HepG2 (cell line): Measurements from ENCODE around the gene ACAT2. TPM values are rescaled to one million over a fixed set of nuclear protein-coding genes. Genes with fewer than 3 reads are reported as not detected.

Experiments
- ARID3A ChIP-seq: IDR thresholded peaks from 2 replicates; pipeline ENCODE4 v1.6.1; 2012; ENCODE audit warnings: low read depth, low read length, improper control_type of control experiment
- DNMT3B ChIP-seq: conservative IDR thresholded peaks from 2 replicates; pipeline ENCODE4 v1.6.1; 2016; ENCODE audit warnings: missing biosample characterization, control low read depth
- EHMT2 ChIP-seq: fragments of 200-600 bp; sonication (generic); IDR thresholded peaks from 2 replicates; pipeline ENCODE4 v1.7.0; 2017; ENCODE audit warnings: antibody characterized with exemption, low read depth, low read length, borderline replicate concordance
- HMG20A ChIP-seq: IDR thresholded peaks from 2 replicates; pipeline ENCODE4 v1.6.1; 2016; ENCODE audit warnings: borderline replicate concordance
- HNF1A ChIP-seq, 2 experiments: sonication (generic) in 1 of 2; formaldehyde crosslinking in 1 of 2; IDR thresholded peaks; 2 replicates each; pipeline versions ENCODE4 v1.4.0 to v1.6.1; 2016 to 2020; ENCODE audit warnings: borderline replicate concordance in 1 of 2, low read depth in 1 of 2, mild to moderate bottlenecking in 1 of 2, missing genetic modification reagents in 1 of 2
- HNF4G ChIP-seq, 2 experiments: sonication (generic) in 1 of 2; formaldehyde crosslinking in 1 of 2; IDR thresholded peaks; 2 replicates each; pipeline versions ENCODE4 v1.4.0 to v1.6.1; 2011 to 2020; ENCODE audit warnings: borderline replicate concordance in 2 of 2, low read depth in 2 of 2, mild to moderate bottlenecking in 2 of 2, low read length in 1 of 2, missing genetic modification reagents in 1 of 2, moderate library complexity in 1 of 2
- JUN ChIP-seq: sonication (generic); formaldehyde crosslinking; IDR thresholded peaks from 2 replicates; pipeline ENCODE4 v1.4.0; 2020; ENCODE audit warnings: mild to moderate bottlenecking, missing genetic modification reagents
- MIXL1 ChIP-seq: IDR thresholded peaks from 2 replicates; pipeline ENCODE4 v1.6.1; 2016
- MXD4 ChIP-seq: IDR thresholded peaks from 2 replicates; pipeline ENCODE4 v1.6.1; 2016; ENCODE audit warnings: mild to moderate bottlenecking, missing biosample characterization, missing genetic modification reagents
- RFXAP ChIP-seq: sonication (generic); formaldehyde crosslinking; IDR thresholded peaks from 2 replicates; pipeline ENCODE4 v1.4.0; 2020; ENCODE audit warnings: missing genetic modification reagents, borderline replicate concordance
- SCMH1 ChIP-seq: sonication (generic); formaldehyde crosslinking; IDR thresholded peaks from 2 replicates; pipeline ENCODE4 v1.9.0; 2021; ENCODE audit warnings: missing genetic modification reagents, mild to moderate bottlenecking, borderline replicate concordance
- SMARCC2 ChIP-seq: fragments of 450-650 bp; IDR thresholded peaks from 2 replicates; pipeline ENCODE4 v1.6.1; 2017; ENCODE audit warnings: antibody characterized with exemption, mild to moderate bottlenecking
- SP5 ChIP-seq: IDR thresholded peaks from 2 replicates; pipeline ENCODE4 v1.6.1; 2016; ENCODE audit warnings: low read depth, borderline replicate concordance
- ZBTB44 ChIP-seq: sonication (generic); formaldehyde crosslinking; IDR thresholded peaks from 2 replicates; pipeline ENCODE4 v1.4.0; 2020; ENCODE audit warnings: missing genetic modification reagents
- ZNF3 ChIP-seq: IDR thresholded peaks from 2 replicates; pipeline ENCODE4 v1.7.0; 2017; ENCODE audit warnings: inconsistent platforms
- ZNF335 ChIP-seq: sonication (generic); formaldehyde crosslinking; IDR thresholded peaks from 2 replicates; pipeline ENCODE4 v1.4.0; 2020; ENCODE audit warnings: missing genetic modification reagents
- ZNF350 ChIP-seq: sonication (generic); formaldehyde crosslinking; IDR thresholded peaks from 2 replicates; pipeline ENCODE4 v1.4.0; 2020; ENCODE audit warnings: mild to moderate bottlenecking, low read depth, missing genetic modification reagents, borderline replicate concordance
- ZNF564 ChIP-seq: sonication (generic); formaldehyde crosslinking; IDR thresholded peaks from 2 replicates; pipeline ENCODE4 v1.8.1; 2023; ENCODE audit warnings: mild to moderate bottlenecking, missing genetic modification reagents
- ZNF616 ChIP-seq: sonication (generic); formaldehyde crosslinking; IDR thresholded peaks from 2 replicates; pipeline ENCODE4 v1.5.0; 2020; ENCODE audit warnings: low read depth, mild to moderate bottlenecking, missing genetic modification reagents
- ZNF7 ChIP-seq: IDR thresholded peaks from 2 replicates; pipeline ENCODE4 v1.6.1; 2016; ENCODE audit warnings: missing biosample characterization, missing genetic modification reagents
- polyA plus RNA-seq, 8 experiments: library from polyadenylated mRNA; depleted of rRNA in 3 of 8; stranded (reverse) in 7 of 8; unstranded in 1 of 8; fragments of >200 nt; fragmentation: Illumina TruSeq in 4 of 8; extraction: Trizol in 4 of 8; gene quantifications; 2 replicates each; pipeline versions ENCODE4 v1.2.1 to v1.2.3, GENCODE V29; 2011 to 2016; ENCODE audit warnings: low read depth in 4 of 8, missing spikeins in 1 of 8, mixed read lengths in 1 of 8; ENCODE audit not compliant: insufficient read depth in 1 of 8
- total RNA-seq, 5 experiments: library from RNA; depleted of rRNA; stranded (reverse); fragments of >200 nt; fragmentation: Illumina TruSeq; extraction: Trizol; gene quantifications; 2 replicates each; pipeline ENCODE4 v1.2.3, GENCODE V29; 2016; ENCODE audit warnings: low read depth in 1 of 5

Gene ACAT2
- total and polyA plus RNA-seq, 2 of the 13 experiments (the other 11 are each of a cell fraction or from before 2014, with no cell fraction given) = 121 to 534 TPM

GRCh38 chr6:159726918-159727716, 34.7 kb upstream of the ACAT2 start, which contains the start of gene WTAP (continued):
- TF ChIP-seq HNF1A (IDR thresholded peaks at IDR 0.05; ENCODE audit: low read depth) (no peak; the same call in 1 of the 2 replicates), HNF1A (CRISPR knock-in tag; IDR thresholded peaks at IDR 0.05; ENCODE audit: borderline replicate concordance) (peak; percentile 84), HMG20A (CRISPR knock-in tag) (peak; percentile 72), ZNF350 (peak; percentile 99), MIXL1 (CRISPR knock-in tag) (peak; percentile 98), HNF4G (IDR thresholded peaks at IDR 0.05; ENCODE audit: borderline replicate concordance, low read depth, low read length) (peak; percentile 53; the same call in 1 of the 2 replicates), HNF4G (CRISPR knock-in tag; IDR thresholded peaks at IDR 0.05; ENCODE audit: borderline replicate concordance, low read depth) (peak; percentile 83), ZNF335 (CRISPR knock-in tag) (peak; percentile 96), RFXAP (CRISPR knock-in tag) (peak; percentile 98), SMARCC2 (no peak), ZNF616 (peak; percentile 96), SP5 (CRISPR knock-in tag) (peak; percentile 95), MXD4 (CRISPR knock-in tag) (peak; percentile 98), ZNF7 (CRISPR knock-in tag) (no peak), DNMT3B (CRISPR knock-in tag) (peak; percentile 76), ZNF564 (peak; percentile 37), JUN (peak; percentile 72; the same call in 1 of the 2 replicates), SCMH1 (CRISPR knock-in tag) (no peak), EHMT2 (no peak; the same call in 1 of the 2 replicates), ZBTB44 (no peak), ZNF3 (CRISPR knock-in tag) (peak; percentile 34; the same call in 1 of the 2 replicates), ARID3A (peak; percentile 39; the same call in 1 of the 2 replicates)
